H1 (cell line): ENCODE measurements around the gene TRIM47.

Experiments
- BRCA1 ChIP-seq: IDR thresholded peaks from 2 replicates; pipeline ENCODE4 v1.6.1; 2012; ENCODE audit warnings: low read depth, low read length, improper control_type of control experiment
- CTCF ChIP-seq, 3 experiments: IDR thresholded peaks; 1 replicate in 2 of 3; 2 replicates in 1 of 3; pipeline versions ENCODE4 v1.5.1 to v1.6.1; 2011; ENCODE audit warnings: low read length in 3 of 3, mild to moderate bottlenecking in 3 of 3, inconsistent platforms in 2 of 3, low read depth in 1 of 3, moderate library complexity in 1 of 3; ENCODE audit not compliant: insufficient read depth in 1 of 3; ENCODE audit errors: control extremely low read depth in 1 of 3
- EP300 ChIP-seq, 2 experiments: IDR thresholded peaks; 1 replicate in 1 of 2; 2 replicates in 1 of 2; pipeline ENCODE4 v1.6.1; 2011 to 2012; ENCODE audit warnings: low read depth in 2 of 2, low read length in 2 of 2, mild to moderate bottlenecking in 2 of 2, borderline replicate concordance in 1 of 2, inconsistent platforms in 1 of 2, moderate library complexity in 1 of 2
- EZH2 ChIP-seq: fragments of 200-600 bp; sonication (generic); IDR thresholded peaks from 2 replicates; pipeline ENCODE4 v1.7.1; 2012; ENCODE audit warnings: low read depth, mild to moderate bottlenecking, moderate library complexity, low read length, inconsistent platforms; ENCODE audit not compliant: severe bottlenecking
- MAX ChIP-seq: IDR thresholded peaks from 2 replicates; pipeline ENCODE4 v1.6.1; 2012; ENCODE audit warnings: inconsistent platforms
- POLR2AphosphoS5 ChIP-seq: IDR thresholded peaks from 2 replicates; pipeline ENCODE4 v1.6.1; 2011; ENCODE audit warnings: low read depth, low read length
- RAD21 ChIP-seq, 2 experiments: IDR thresholded peaks in 1 of 2; conservative IDR thresholded peaks in 1 of 2; 2 replicates each; pipeline ENCODE4 v1.6.1; 2011; ENCODE audit warnings: low read depth in 2 of 2, low read length in 2 of 2, improper control_type of control experiment in 1 of 2, inconsistent platforms in 1 of 2, mild to moderate bottlenecking in 1 of 2, moderate library complexity in 1 of 2
- SIRT6 ChIP-seq: IDR thresholded peaks from one replicate; pipeline ENCODE4 v1.7.1; 2012; ENCODE audit warnings: low read length, inconsistent platforms
- SP4 ChIP-seq: IDR thresholded peaks from 2 replicates; pipeline ENCODE4 v1.6.1; 2012; ENCODE audit warnings: low read length, inconsistent platforms
- YY1 ChIP-seq: IDR thresholded peaks from 2 replicates; pipeline ENCODE4 v1.6.1; 2011; ENCODE audit warnings: low read depth, mild to moderate bottlenecking, low read length

DNA sequence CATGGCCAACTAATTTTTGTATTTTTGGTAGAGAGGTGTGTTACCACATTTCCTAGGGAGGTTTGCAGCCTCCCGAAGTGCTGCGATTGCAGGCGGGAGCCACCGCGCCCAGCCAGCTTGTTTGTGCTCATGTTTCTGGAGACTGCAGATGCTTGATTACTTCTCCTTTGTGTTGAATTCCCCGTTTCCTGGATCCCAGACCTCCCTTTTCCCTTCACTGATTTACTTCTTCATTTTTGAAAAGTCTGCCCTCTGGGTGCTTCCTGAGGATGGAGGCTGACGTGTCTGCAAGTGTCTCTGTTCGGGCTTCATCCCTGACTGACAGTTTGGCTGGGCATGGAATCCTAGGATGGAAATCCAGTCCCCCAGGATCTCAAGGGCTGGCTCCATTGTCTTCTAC is 7.0 kb upstream of the TRIM47 start:
- TF ChIP-seq BRCA1 (no peak), CTCF (IDR thresholded peaks at IDR 0.05; ENCODE audit: control extremely low read depth in 1 of 3, insufficient read depth in 1 of 3, low read depth in 1 of 3, low read length in 3 of 3) (no peak), RAD21 (IDR thresholded peaks at IDR 0.05 in 1 of 2, conservative IDR thresholded peaks at IDR 0.05 in 1 of 2; ENCODE audit: low read depth in 2 of 2, low read length in 2 of 2) (no peak), SP4 (no peak), YY1 (no peak), POLR2AphosphoS5 (no peak), SIRT6 (no peak), EP300 (IDR thresholded peaks at IDR 0.05; ENCODE audit: borderline replicate concordance in 1 of 2, low read depth in 2 of 2, low read length in 2 of 2) (no peak), MAX (no peak), EZH2 (no peak)
